DND-41 (cell line): ENCODE data around the gene KTI12.

Source experiments
- ATAC-seq: fragments of 200-7000 bp; cut with Tn5 transposase; 3 replicates; pipeline ENCODE4 v1.9.1; 2021; ENCODE audit warnings: low read depth; ENCODE audit not compliant: insufficient read depth
- DNase-seq: peaks from one replicate; pipeline ENCODE4 v3.0.0-alpha.2; 2020
- H2AFZ ChIP-seq: 2 replicates; pipeline ENCODE4 v1.6.0; 2012; ENCODE audit warnings: low read depth, low read length
- H3K27ac ChIP-seq: 2 replicates; pipeline ENCODE4 v1.5.1; 2012; ENCODE audit warnings: low read length, inconsistent platforms
- H3K27me3 ChIP-seq: fragments of 200-600 bp; sonication (generic); 2 replicates; pipeline ENCODE4 v1.6.0; 2012; ENCODE audit warnings: low read length, mild to moderate bottlenecking, inconsistent platforms; ENCODE audit not compliant: insufficient read depth, poor library complexity
- H3K36me3 ChIP-seq: 2 replicates; pipeline ENCODE4 v1.5.1; 2012; ENCODE audit warnings: low read length, inconsistent platforms; ENCODE audit not compliant: insufficient read depth
- H3K4me1 ChIP-seq: 2 replicates; pipeline ENCODE4 v1.5.1; 2012; ENCODE audit warnings: mild to moderate bottlenecking, low read length; ENCODE audit not compliant: insufficient read depth
- H3K4me2 ChIP-seq: 2 replicates; pipeline ENCODE4 v1.6.0; 2012; ENCODE audit warnings: mild to moderate bottlenecking, moderate library complexity, low read length, inconsistent platforms; ENCODE audit not compliant: insufficient read depth
- H3K4me3 ChIP-seq, 2 experiments: fragments of 200-600 bp in 1 of 2; shearing (Covaris generic) in 1 of 2; 2 replicates each; pipeline ENCODE4 v1.5.1; 2012 to 2016; ENCODE audit warnings: inconsistent platforms in 2 of 2, low read length in 2 of 2, mild to moderate bottlenecking in 2 of 2, low read depth in 1 of 2, moderate library complexity in 1 of 2
- H3K79me2 ChIP-seq: 2 replicates; pipeline ENCODE4 v1.6.0; 2012; ENCODE audit warnings: low read length, inconsistent platforms; ENCODE audit not compliant: insufficient read depth
- H3K9ac ChIP-seq: 2 replicates; pipeline ENCODE4 v1.6.0; 2012; ENCODE audit warnings: low read depth, mild to moderate bottlenecking, inconsistent platforms, low read length, moderate library complexity
- H3K9me3 ChIP-seq: 2 replicates; pipeline ENCODE4 v1.5.1; 2012; ENCODE audit warnings: low read length, moderate library complexity, mild to moderate bottlenecking, inconsistent platforms; ENCODE audit not compliant: insufficient read depth, severe bottlenecking
- H4K20me1 ChIP-seq: 2 replicates; pipeline ENCODE4 v1.6.0; 2012; ENCODE audit warnings: low read length; ENCODE audit not compliant: insufficient read depth
- EZH2 ChIP-seq: IDR thresholded peaks from 3 replicates; pipeline ENCODE4 v1.6.1; 2012; ENCODE audit warnings: borderline replicate concordance, low read depth, mild to moderate bottlenecking, moderate library complexity, low read length, inconsistent platforms; ENCODE audit not compliant: severe bottlenecking
- TF ChIP-seq, protein P1 (sequence below): IDR thresholded peaks from 2 replicates; pipeline ENCODE4 v1.5.1; 2012; ENCODE audit warnings: borderline replicate concordance, low read length, moderate library complexity, mild to moderate bottlenecking; ENCODE audit not compliant: poor library complexity, severe bottlenecking; ENCODE audit errors: extremely low read depth

KTI12 gene

DNA sequence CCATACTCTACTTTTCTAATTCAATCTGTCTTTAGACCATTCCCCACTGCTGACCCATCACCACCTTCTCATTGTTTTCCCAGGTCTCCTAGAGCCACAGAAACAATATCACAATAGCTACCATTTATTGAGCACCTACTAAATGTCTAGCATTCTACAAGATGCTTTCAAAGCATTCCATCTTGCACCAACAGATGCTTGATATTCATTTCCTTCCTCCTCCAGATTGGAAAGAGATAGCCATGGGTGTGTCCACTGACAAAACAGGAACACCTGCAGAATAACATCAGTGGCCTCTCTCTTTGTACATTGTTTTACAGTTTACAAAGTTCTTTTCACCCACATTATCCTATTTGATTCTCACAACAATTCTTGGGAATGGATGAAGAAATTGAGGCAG, 45.4 kb downstream of the KTI12 start:
- Histone ChIP-seq H3K4me3 (no peak overlapping the region), H3K27ac (no peak overlapping the region), H3K9me3 (no peaks in the 10 kb centered on the region), H3K27me3 (no peaks in the 10 kb centered on the region), H3K36me3 (no peaks in the 10 kb centered on the region), H3K79me2 (no peaks in the 10 kb centered on the region), H2AFZ (no peak overlapping the region), H4K20me1 (no peaks in the 10 kb centered on the region), H3K9ac (no peak overlapping the region), H3K4me2 (no peak overlapping the region), H3K4me1 (no peaks in the 10 kb centered on the region)
- TF ChIP-seq, protein P1, sequence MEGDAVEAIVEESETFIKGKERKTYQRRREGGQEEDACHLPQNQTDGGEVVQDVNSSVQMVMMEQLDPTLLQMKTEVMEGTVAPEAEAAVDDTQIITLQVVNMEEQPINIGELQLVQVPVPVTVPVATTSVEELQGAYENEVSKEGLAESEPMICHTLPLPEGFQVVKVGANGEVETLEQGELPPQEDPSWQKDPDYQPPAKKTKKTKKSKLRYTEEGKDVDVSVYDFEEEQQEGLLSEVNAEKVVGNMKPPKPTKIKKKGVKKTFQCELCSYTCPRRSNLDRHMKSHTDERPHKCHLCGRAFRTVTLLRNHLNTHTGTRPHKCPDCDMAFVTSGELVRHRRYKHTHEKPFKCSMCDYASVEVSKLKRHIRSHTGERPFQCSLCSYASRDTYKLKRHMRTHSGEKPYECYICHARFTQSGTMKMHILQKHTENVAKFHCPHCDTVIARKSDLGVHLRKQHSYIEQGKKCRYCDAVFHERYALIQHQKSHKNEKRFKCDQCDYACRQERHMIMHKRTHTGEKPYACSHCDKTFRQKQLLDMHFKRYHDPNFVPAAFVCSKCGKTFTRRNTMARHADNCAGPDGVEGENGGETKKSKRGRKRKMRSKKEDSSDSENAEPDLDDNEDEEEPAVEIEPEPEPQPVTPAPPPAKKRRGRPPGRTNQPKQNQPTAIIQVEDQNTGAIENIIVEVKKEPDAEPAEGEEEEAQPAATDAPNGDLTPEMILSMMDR: no peak
- no peak for TF ChIP-seq EZH2
- no peak for ATAC-seq
- no peak for DNase-seq

DNA sequence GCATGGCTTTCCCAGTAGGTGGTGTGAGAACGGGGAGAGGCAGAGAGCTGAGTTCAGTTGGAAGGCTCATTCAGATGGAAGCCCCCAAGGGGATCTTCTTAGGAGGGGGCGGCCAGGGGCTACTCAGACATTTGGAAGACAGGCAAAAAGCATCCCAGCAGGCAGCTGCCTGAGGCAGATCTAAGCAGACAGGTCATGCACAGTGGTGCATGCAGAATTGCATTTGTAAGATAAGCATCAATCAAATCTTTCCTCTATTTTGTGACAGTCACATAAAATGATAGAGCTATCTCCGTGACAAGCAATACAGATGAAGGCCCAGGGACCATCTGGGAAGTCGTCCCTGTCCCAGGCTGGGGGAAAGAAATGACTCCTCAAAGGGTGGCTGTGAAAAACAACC, 46.9 kb downstream of the KTI12 start:
- Histone ChIP-seq H3K27me3 (no peaks in the 10 kb centered on the region), H2AFZ (no peak overlapping the region), H3K9me3 (no peaks in the 10 kb centered on the region), H3K9ac (no peak overlapping the region), H3K4me2 (no peak overlapping the region), H4K20me1 (no peaks in the 10 kb centered on the region), H3K4me1 (no peaks in the 10 kb centered on the region), H3K4me3 (no peak overlapping the region), H3K79me2 (no peaks in the 10 kb centered on the region), H3K36me3 (no peaks in the 10 kb centered on the region), H3K27ac (no peak overlapping the region)
- no peak for ATAC-seq
- DNase-seq: no peak
- TF ChIP-seq EZH2: no peak
- TF ChIP-seq, protein P1: no peak

DNA sequence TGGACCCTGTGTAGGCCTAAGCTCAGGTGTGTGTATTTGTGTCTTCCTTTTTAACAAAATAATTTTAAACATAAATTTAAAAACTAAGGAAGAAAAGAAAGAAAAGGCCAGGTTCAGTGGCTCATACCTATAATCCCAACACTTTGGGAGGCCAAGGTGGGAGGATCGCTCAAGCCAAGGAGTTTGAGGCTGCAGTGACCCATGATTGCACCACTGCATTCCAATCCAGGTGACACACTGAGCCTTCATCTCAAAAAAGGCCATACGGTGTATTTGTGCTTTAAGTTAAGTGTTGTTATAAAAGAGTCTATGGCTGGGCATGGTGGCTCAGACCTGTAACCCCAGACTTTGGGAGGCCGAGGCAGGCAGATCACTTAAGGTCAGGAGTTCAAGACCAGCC, 51.4 kb downstream of the KTI12 start:
- no peaks in the 10 kb centered on the region for H3K4me1 ChIP-seq
- H3K79me2 ChIP-seq: no peaks in the 10 kb centered on the region
- no peak overlapping the region for H3K27ac ChIP-seq
- H3K9ac ChIP-seq: no peak overlapping the region
- no peak for DNase-seq
- no peaks in the 10 kb centered on the region for H3K36me3 ChIP-seq
- no peak overlapping the region for H2AFZ ChIP-seq
- no peak for ATAC-seq
- H3K9me3 ChIP-seq: no peaks in the 10 kb centered on the region
- no peak for TF ChIP-seq EZH2
- TF ChIP-seq, protein P1: no peak
- H3K4me3 ChIP-seq: no peak overlapping the region
- no peaks in the 10 kb centered on the region for H4K20me1 ChIP-seq
- H3K27me3 ChIP-seq: no peaks in the 10 kb centered on the region
- H3K4me2 ChIP-seq: no peak overlapping the region
